RWPE1 (cell line): ENCODE results near the gene INF2.
A peak's percentile ranks its signal among the peaks of the same experiment; 100 is the strongest.

Experiments used
- CTCF ChIA-PET: fragments of 350-600 bp; sonication (Branson Sonifier 250); formaldehyde crosslinking; extraction: SDS; loops from one replicate; lab custom pipeline; 2021; lab: Yijun Ruan, JAX
- POLR2A ChIA-PET: fragments of 400-600 bp; formaldehyde crosslinking; extraction: SDS; loops from one replicate; lab custom pipeline; 2020; ENCODE audit warnings: antibody characterized with exemption; ENCODE audit not compliant: low non-redundant PET; lab: Yijun Ruan, JAX
- DNase-seq: peaks from one replicate; pipeline ENCODE4 v3.0.0; 2012; ENCODE audit warnings: low spot score
- H3K27ac ChIP-seq: fragments of 450-650 bp; 2 replicates; pipeline ENCODE4 v1.5.1; 2017
- TF ChIP-seq, protein P1 (sequence below): fragments of 450-650 bp; conservative IDR thresholded peaks from 2 replicates; pipeline ENCODE4 v1.5.1; 2017; ENCODE audit warnings: low read depth, mild to moderate bottlenecking

INF2 gene

DNA sequence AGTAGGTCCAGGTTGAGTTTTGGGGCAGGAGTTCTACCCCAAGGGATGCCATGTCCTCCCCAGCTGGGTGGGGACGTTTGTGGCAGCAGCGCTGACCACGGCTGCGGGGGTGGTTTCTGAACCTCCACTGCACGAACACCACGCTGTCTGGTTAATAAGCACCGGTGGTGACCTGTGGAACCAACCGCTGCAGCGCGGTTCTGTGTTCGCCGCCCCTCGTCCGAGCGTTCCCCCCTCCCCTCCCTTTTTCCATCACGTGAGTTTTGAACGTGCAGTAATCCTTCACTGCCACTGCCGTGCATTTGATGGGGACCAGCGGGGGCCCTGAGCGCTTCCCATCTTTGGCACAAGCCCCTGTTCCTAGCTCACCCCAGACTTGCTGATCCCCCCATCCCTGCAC lies 28.2 kb downstream of the INF2 start:
- peak overlapping the region; percentile 58 for H3K27ac ChIP-seq
- ChIA-PET CTCF (no interaction called here), POLR2A (no interaction called here)

DNA sequence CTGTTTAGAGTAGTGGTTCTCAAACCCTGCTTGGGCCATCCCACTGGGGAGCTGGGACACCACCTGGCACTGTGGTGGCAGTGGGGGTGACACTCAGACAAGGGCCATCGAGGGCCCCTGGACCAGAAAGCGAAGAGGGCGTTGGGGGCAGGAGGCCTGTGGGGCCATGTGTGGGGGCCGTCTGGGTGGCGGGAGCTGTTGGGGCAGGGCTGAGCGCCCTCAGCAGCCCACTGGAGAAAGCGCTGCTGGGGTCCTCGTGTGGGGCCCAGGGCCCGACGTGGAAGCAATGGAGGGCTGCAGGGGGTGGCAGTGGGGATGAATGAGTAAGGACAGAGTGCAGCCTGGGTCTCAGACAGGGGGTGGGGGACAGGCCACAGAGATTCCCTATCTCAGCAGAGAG lies 28.7 kb downstream of the INF2 start:
- CTCF ChIA-PET, result no interaction called here
- TF ChIP-seq, protein P1, sequence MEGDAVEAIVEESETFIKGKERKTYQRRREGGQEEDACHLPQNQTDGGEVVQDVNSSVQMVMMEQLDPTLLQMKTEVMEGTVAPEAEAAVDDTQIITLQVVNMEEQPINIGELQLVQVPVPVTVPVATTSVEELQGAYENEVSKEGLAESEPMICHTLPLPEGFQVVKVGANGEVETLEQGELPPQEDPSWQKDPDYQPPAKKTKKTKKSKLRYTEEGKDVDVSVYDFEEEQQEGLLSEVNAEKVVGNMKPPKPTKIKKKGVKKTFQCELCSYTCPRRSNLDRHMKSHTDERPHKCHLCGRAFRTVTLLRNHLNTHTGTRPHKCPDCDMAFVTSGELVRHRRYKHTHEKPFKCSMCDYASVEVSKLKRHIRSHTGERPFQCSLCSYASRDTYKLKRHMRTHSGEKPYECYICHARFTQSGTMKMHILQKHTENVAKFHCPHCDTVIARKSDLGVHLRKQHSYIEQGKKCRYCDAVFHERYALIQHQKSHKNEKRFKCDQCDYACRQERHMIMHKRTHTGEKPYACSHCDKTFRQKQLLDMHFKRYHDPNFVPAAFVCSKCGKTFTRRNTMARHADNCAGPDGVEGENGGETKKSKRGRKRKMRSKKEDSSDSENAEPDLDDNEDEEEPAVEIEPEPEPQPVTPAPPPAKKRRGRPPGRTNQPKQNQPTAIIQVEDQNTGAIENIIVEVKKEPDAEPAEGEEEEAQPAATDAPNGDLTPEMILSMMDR, result no peak
- no peak for DNase-seq
- POLR2A ChIA-PET, result no interaction called here
- peak overlapping the region; percentile 58 for H3K27ac ChIP-seq

More for the DNA sequence above, 28.2 kb downstream of the INF2 start:
- TF ChIP-seq, protein P1, result no peak
- no peak for DNase-seq

DNA sequence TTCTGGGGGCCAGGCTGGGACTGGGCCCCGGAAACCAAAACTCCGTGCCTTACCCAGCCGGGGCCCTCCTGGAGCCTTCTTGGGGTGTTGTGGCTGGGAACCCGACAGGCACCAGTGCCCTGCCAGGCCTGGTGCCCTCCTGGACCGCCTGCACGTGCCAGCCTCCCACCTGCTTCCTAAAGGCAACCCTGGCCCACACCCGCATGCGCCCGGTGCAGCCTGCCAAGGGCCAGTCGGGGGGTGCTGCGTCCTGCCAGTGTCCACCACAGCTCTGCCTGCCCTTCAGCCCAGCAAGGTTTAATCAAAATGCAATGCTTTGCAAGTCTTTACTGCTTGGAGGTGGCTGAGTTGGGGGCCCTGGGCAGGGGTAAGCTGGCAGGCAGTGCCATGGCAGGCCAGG lies 29.5 kb downstream of the INF2 start:
- no peak for DNase-seq
- H3K27ac ChIP-seq, result peak overlapping the region; percentile 58
- POLR2A ChIA-PET, result no interaction called here
- CTCF ChIA-PET, result interaction anchor here (0.5 kb wide), 1 partner anchor 1397 kb away, joined by 3 read pairs; no protein-coding TSS in a partner anchor
- TF ChIP-seq, protein P1, result no peak

DNA sequence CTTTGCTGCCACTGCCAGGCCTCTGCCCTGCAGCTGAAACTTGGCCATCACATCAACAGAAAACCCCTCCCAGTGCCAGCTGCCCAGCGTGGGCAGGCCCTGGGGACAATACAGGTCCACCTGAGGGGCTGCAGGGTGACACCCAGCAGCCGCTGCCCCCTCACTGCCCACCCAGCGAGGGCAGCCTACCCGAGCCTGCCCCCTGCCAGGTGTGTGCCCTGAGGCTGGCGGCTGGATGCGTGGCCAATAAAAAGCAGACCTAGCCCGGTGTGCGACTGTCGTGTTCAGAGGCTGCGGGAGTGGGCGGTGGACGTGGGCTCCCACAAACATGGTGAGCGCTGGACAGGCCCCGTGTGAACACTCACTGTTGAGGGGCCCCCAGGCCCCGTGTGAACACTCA lies 29.9 kb downstream of the INF2 start:
- CTCF ChIA-PET, result no interaction called here
- POLR2A ChIA-PET, result no interaction called here
- peak overlapping the region; percentile 58 for H3K27ac ChIP-seq
- TF ChIP-seq, protein P1, result no peak
- no peak for DNase-seq

DNA sequence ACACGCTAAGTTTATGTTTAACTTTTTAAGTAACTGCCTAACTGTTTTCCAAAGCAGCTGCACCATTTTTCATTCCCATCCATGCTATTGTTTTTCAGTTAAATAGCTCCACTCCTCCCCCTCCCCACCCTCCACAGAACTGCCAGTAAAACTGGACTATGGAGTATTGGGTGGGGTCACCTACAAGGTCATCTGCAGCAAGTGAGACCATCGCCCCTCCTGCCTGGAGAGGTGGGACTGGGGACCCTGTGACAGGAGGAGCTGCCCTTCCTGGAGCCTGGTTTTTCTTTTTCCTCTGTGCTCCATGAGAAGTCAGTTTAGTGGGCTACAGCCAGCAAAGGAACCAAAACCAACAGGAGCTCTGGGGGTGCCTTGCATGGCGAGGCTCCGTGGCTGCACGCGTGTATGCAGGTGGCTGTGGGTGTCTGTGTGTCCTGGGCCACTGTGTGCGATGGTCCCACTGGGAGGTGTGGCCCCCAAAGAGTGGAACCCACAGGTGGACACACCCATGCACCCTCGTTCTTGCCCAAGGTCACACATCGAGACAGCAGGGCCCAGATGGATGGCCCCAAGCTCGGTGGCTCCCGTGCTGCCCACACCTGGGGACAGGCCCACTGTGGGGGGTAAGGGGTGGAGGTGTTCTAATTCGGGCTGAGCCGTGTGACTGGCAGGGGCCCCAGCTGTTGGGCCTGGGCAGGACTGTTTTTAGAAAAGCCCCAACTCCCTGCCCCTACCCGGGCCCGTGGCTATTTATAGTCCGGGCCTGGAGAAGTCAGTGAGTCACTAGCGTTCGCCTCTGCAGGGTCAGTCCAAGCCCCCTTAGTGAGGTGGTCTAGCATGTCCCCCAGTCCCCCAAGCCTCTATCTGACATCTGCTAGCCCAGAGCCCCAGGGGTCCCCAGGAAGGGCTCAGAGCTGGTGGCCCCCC lies 32.4 kb downstream of the INF2 start:
- no peak for DNase-seq
- TF ChIP-seq, protein P1, result no peak
- POLR2A ChIA-PET, result no interaction called here
- peak overlapping the region; percentile 81 for H3K27ac ChIP-seq
- CTCF ChIA-PET, result interaction anchor here (0.5 to 4.7 kb wide), 3 partner anchors 15 to 58 kb away, joined by 3 to 28 read pairs (median 3); no protein-coding TSS in a partner anchor

DNA sequence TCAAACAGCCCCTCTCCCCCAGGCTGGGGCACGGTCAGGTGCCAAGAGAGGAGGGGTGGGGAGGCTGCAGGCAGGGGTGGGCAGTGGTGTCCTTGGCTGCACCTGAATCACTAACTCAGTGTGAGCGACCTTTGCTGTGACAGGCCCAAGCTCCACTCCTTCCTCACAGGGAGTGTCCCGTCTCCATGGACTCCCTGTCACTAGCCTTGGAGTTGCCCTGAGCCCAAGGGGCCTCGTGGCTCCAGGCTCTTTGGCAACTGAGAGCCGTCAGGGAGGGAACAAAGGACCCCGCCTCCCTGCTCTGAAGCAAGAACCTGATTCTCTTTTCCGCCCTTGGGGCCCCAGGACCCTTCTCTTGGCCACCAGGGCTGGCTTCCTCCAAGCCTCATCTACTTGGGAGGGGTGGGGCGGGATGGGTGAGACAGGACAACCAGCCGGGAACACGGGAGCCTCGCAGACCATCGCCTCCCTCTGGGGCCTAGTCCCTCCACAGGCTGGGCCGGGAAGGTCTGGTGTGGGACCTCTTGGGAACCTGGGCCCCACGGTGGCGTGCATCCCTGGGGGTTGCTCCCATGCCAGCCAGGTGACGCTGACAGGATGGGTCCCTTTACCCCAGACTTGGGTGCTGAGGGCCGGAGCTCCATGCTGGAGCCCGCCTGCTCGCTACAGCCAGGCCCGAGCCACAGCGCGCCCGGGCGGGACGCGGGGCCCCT lies 33.7 kb downstream of the INF2 start:
- TF ChIP-seq, protein P1, result no peak
- ChIA-PET POLR2A (interaction anchor here (0.5 to 1.2 kb wide), 2 partner anchors 9 to 805 kb away, joined by 3 read pairs; no protein-coding TSS in a partner anchor), CTCF (interaction anchor here (0.5 to 4.7 kb wide), 10 partner anchors 10 to 1818 kb away, joined by 3 to 28 read pairs (median 4); no protein-coding TSS in a partner anchor)
- peak overlapping the region; percentile 81 for H3K27ac ChIP-seq
- no peak for DNase-seq
